HEK293 (cell line): ENCODE measurements around the gene NOG.
A peak's percentile ranks its signal among the peaks of the same experiment; 100 is the strongest.

ENCODE experiments used
- GFI1B ChIP-seq: fragments of 450-650 bp; formaldehyde crosslinking; IDR thresholded peaks from 2 replicates; pipeline ENCODE4 v1.5.1; 2016; ENCODE audit warnings: missing biosample characterization, missing genetic modification characterization
- GLIS1 ChIP-seq: fragments of 450-650 bp; formaldehyde crosslinking; IDR thresholded peaks from 2 replicates; pipeline ENCODE4 v1.5.1; 2016; ENCODE audit warnings: missing biosample characterization, missing genetic modification characterization
- HOXA7 ChIP-seq: sonication (generic); formaldehyde crosslinking; IDR thresholded peaks from 2 replicates; pipeline ENCODE4 v1.8.1; 2022; ENCODE audit warnings: missing genetic modification reagents, borderline replicate concordance
- KLF16 ChIP-seq: fragments of 450-650 bp; formaldehyde crosslinking; IDR thresholded peaks from 2 replicates; pipeline ENCODE4 v1.5.1; 2017; ENCODE audit warnings: missing biosample characterization, missing genetic modification characterization
- MEIS1 ChIP-seq: sonication (generic); formaldehyde crosslinking; IDR thresholded peaks from 2 replicates; pipeline ENCODE4 v1.8.1; 2022; ENCODE audit warnings: missing genetic modification reagents, mild to moderate bottlenecking, borderline replicate concordance
- RBAK ChIP-seq: fragments of 450-650 bp; formaldehyde crosslinking; IDR thresholded peaks from 2 replicates; pipeline ENCODE4 v1.5.1; 2016; ENCODE audit warnings: missing biosample characterization, missing genetic modification characterization
- SCRT1 ChIP-seq: fragments of 450-650 bp; formaldehyde crosslinking; IDR thresholded peaks from 2 replicates; pipeline ENCODE4 v1.5.1; 2016; ENCODE audit warnings: missing biosample characterization, missing genetic modification characterization, borderline replicate concordance
- SP2 ChIP-seq: fragments of 450-650 bp; formaldehyde crosslinking; IDR thresholded peaks from 2 replicates; pipeline ENCODE4 v1.5.1; 2016; ENCODE audit warnings: missing biosample characterization, missing genetic modification characterization
- WT1 ChIP-seq: fragments of 450-650 bp; formaldehyde crosslinking; IDR thresholded peaks from 2 replicates; pipeline ENCODE4 v1.5.1; 2016; ENCODE audit warnings: missing biosample characterization, missing genetic modification characterization
- YY2 ChIP-seq: fragments of 450-650 bp; formaldehyde crosslinking; IDR thresholded peaks from 2 replicates; pipeline ENCODE4 v1.5.1; 2016; ENCODE audit warnings: missing biosample characterization, missing genetic modification characterization
- ZBTB48 ChIP-seq: fragments of 450-650 bp; formaldehyde crosslinking; IDR thresholded peaks from 2 replicates; pipeline ENCODE4 v1.5.1; 2016; ENCODE audit warnings: missing biosample characterization, missing genetic modification characterization
- ZBTB8A ChIP-seq: fragments of 450-650 bp; formaldehyde crosslinking; IDR thresholded peaks from 2 replicates; pipeline ENCODE4 v1.5.1; 2016; ENCODE audit warnings: missing biosample characterization, missing genetic modification characterization
- ZFHX2 ChIP-seq: fragments of 450-650 bp; formaldehyde crosslinking; conservative IDR thresholded peaks from 2 replicates; pipeline ENCODE4 v1.5.1; 2016; ENCODE audit warnings: missing biosample characterization, missing genetic modification characterization
- ZFP69B ChIP-seq: fragments of 450-650 bp; formaldehyde crosslinking; IDR thresholded peaks from 2 replicates; pipeline ENCODE4 v1.5.1; 2016; ENCODE audit warnings: missing biosample characterization, missing genetic modification characterization
- ZNF157 ChIP-seq: fragments of 450-650 bp; formaldehyde crosslinking; IDR thresholded peaks from 2 replicates; pipeline ENCODE4 v1.5.1; 2016; ENCODE audit warnings: missing biosample characterization, missing genetic modification characterization
- ZNF16 ChIP-seq: fragments of 450-650 bp; formaldehyde crosslinking; IDR thresholded peaks from 2 replicates; pipeline ENCODE4 v1.5.1; 2016; ENCODE audit warnings: low read depth, missing biosample characterization, missing genetic modification characterization
- ZNF214 ChIP-seq: fragments of 450-650 bp; formaldehyde crosslinking; IDR thresholded peaks from 2 replicates; pipeline ENCODE4 v1.5.1; 2017; ENCODE audit warnings: missing biosample characterization, mild to moderate bottlenecking, missing genetic modification characterization, borderline replicate concordance
- ZNF311 ChIP-seq: fragments of 450-650 bp; formaldehyde crosslinking; IDR thresholded peaks from 2 replicates; pipeline ENCODE4 v1.5.1; 2017; ENCODE audit warnings: missing biosample characterization, missing genetic modification characterization, borderline replicate concordance
- ZNF350 ChIP-seq: fragments of 450-650 bp; formaldehyde crosslinking; IDR thresholded peaks from 2 replicates; pipeline ENCODE4 v1.5.0; 2017; ENCODE audit warnings: missing biosample characterization, mild to moderate bottlenecking, missing genetic modification characterization
- ZNF354C ChIP-seq: fragments of 450-650 bp; formaldehyde crosslinking; IDR thresholded peaks from 2 replicates; pipeline ENCODE4 v1.5.1; 2016; ENCODE audit warnings: missing biosample characterization, missing genetic modification characterization, low read depth, borderline replicate concordance
- ZNF37A ChIP-seq: fragments of 450-650 bp; IDR thresholded peaks from 2 replicates; pipeline ENCODE4 v1.5.1; 2018; ENCODE audit warnings: missing biosample characterization, missing genetic modification characterization
- ZNF416 ChIP-seq: fragments of 450-650 bp; formaldehyde crosslinking; IDR thresholded peaks from 2 replicates; pipeline ENCODE4 v1.5.1; 2016; ENCODE audit warnings: missing biosample characterization, missing genetic modification characterization
- ZNF423 ChIP-seq: fragments of 450-650 bp; formaldehyde crosslinking; IDR thresholded peaks from 2 replicates; pipeline ENCODE4 v1.5.1; 2016; ENCODE audit warnings: missing biosample characterization, missing genetic modification characterization
- ZNF510 ChIP-seq: fragments of 450-650 bp; formaldehyde crosslinking; IDR thresholded peaks from 2 replicates; pipeline ENCODE4 v1.5.1; 2018; ENCODE audit warnings: mild to moderate bottlenecking, missing genetic modification characterization, missing biosample characterization; ENCODE audit not compliant: insufficient replicate concordance
- ZNF521 ChIP-seq: fragments of 450-650 bp; formaldehyde crosslinking; IDR thresholded peaks from 2 replicates; pipeline ENCODE4 v1.5.1; 2017; ENCODE audit warnings: missing biosample characterization, mild to moderate bottlenecking, missing genetic modification characterization
- ZNF530 ChIP-seq: fragments of 450-650 bp; formaldehyde crosslinking; IDR thresholded peaks from 2 replicates; pipeline ENCODE4 v1.5.1; 2016; ENCODE audit warnings: low read depth, missing biosample characterization, missing genetic modification characterization
- ZNF571 ChIP-seq: fragments of 450-650 bp; formaldehyde crosslinking; IDR thresholded peaks from 2 replicates; pipeline ENCODE4 v1.5.0; 2017; ENCODE audit warnings: missing biosample characterization, missing genetic modification characterization
- ZNF623 ChIP-seq: fragments of 450-650 bp; formaldehyde crosslinking; IDR thresholded peaks from 2 replicates; pipeline ENCODE4 v1.5.1; 2016; ENCODE audit warnings: missing biosample characterization, missing genetic modification characterization
- ZNF654 ChIP-seq: fragments of 450-650 bp; formaldehyde crosslinking; IDR thresholded peaks from 2 replicates; pipeline ENCODE4 v1.5.1; 2016; ENCODE audit warnings: low read depth, missing biosample characterization, missing genetic modification characterization
- ZNF768 ChIP-seq: fragments of 450-650 bp; formaldehyde crosslinking; IDR thresholded peaks from 2 replicates; pipeline ENCODE4 v1.5.1; 2018; ENCODE audit warnings: missing biosample characterization, mild to moderate bottlenecking, missing genetic modification characterization
- ZNF785 ChIP-seq: fragments of 450-650 bp; formaldehyde crosslinking; IDR thresholded peaks from 2 replicates; pipeline ENCODE4 v1.5.1; 2016; ENCODE audit warnings: missing biosample characterization, missing genetic modification characterization
- ZNF837 ChIP-seq: fragments of 450-650 bp; formaldehyde crosslinking; IDR thresholded peaks from 2 replicates; pipeline ENCODE4 v1.5.1; 2016; ENCODE audit warnings: missing biosample characterization, missing genetic modification characterization
- ZSCAN23 ChIP-seq: fragments of 450-650 bp; formaldehyde crosslinking; IDR thresholded peaks from 2 replicates; pipeline ENCODE4 v1.5.1; 2016; ENCODE audit warnings: missing biosample characterization, missing genetic modification characterization
- TF ChIP-seq, protein P1 (sequence below): fragments of 450-650 bp; formaldehyde crosslinking; IDR thresholded peaks from 2 replicates; pipeline ENCODE4 v1.5.0; 2017; ENCODE audit warnings: missing biosample characterization, missing genetic modification characterization, borderline replicate concordance
- TF ChIP-seq, protein P2 (sequence below): fragments of 450-650 bp; formaldehyde crosslinking; IDR thresholded peaks from 2 replicates; pipeline ENCODE4 v1.5.1; 2017; ENCODE audit warnings: missing biosample characterization, missing genetic modification characterization
- TF ChIP-seq, protein P3 (sequence below): fragments of 450-650 bp; formaldehyde crosslinking; IDR thresholded peaks from 2 replicates; pipeline ENCODE4 v1.5.1; 2016; ENCODE audit warnings: missing biosample characterization, missing genetic modification characterization

The NOG gene

DNA sequence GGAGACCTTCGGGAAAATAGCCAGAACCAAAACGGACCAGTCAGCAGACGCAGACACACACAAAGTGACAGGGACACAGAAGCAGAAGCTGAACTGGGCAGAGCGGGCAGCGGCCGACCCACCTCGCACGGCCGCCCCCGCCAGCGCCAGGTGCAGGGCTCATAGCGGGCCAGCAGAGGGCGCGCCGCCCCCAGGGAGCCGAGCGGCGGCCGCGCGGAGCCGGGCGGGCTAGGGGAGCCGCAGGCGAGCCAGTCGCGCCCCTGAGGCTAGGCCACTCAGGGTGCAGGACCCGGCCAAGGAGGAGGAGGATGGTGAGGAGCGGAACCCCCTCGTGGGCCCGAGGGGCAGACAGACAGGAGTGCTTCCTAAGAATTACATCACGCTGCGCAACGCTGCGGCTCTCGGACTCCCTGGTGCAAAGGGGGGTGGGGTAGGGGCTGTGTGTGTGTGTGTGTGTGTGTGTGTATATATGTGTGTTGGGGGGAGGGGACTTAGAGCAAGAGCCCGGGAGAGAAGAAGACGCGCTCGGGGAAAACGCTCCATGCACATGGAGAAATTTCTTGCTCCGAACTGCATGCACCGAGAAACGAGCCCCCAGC, 913 bp upstream of the NOG start (continued):
- TF ChIP-seq, protein P1, sequence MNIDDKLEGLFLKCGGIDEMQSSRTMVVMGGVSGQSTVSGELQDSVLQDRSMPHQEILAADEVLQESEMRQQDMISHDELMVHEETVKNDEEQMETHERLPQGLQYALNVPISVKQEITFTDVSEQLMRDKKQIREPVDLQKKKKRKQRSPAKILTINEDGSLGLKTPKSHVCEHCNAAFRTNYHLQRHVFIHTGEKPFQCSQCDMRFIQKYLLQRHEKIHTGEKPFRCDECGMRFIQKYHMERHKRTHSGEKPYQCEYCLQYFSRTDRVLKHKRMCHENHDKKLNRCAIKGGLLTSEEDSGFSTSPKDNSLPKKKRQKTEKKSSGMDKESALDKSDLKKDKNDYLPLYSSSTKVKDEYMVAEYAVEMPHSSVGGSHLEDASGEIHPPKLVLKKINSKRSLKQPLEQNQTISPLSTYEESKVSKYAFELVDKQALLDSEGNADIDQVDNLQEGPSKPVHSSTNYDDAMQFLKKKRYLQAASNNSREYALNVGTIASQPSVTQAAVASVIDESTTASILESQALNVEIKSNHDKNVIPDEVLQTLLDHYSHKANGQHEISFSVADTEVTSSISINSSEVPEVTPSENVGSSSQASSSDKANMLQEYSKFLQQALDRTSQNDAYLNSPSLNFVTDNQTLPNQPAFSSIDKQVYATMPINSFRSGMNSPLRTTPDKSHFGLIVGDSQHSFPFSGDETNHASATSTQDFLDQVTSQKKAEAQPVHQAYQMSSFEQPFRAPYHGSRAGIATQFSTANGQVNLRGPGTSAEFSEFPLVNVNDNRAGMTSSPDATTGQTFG (tag by site-specific recombination): peak; percentile 76; the same call in 1 of the 2 replicates
- no peak; the same call in 1 of the 2 replicates for TF ChIP-seq SP2 (tag by site-specific recombination)
- peak; percentile 43; the same call in 1 of the 2 replicates for TF ChIP-seq ZFHX2
- TF ChIP-seq ZNF785 (tag by site-specific recombination): 0 out of 2 replicates have a peak, but pooled peaks have one; percentile 76
- TF ChIP-seq YY2 (tag by site-specific recombination): no peak
- TF ChIP-seq GFI1B (tag by site-specific recombination): no peak
- TF ChIP-seq ZNF510 (tag by site-specific recombination): no peak
- TF ChIP-seq ZNF623: peak; percentile 39; the same call in 1 of the 2 replicates
- peak; percentile 81 for TF ChIP-seq ZFP69B (tag by site-specific recombination)
- no peak for TF ChIP-seq SCRT1 (tag by site-specific recombination)
- TF ChIP-seq ZNF311 (tag by site-specific recombination): no peak
- no peak for TF ChIP-seq ZNF37A
- TF ChIP-seq ZNF416 (tag by site-specific recombination): no peak
- peak; percentile 98 for TF ChIP-seq KLF16 (tag by site-specific recombination)
- no peak for TF ChIP-seq MEIS1
- peak; percentile 94 for TF ChIP-seq ZBTB48
- no peak for TF ChIP-seq ZNF157 (tag by site-specific recombination)
- TF ChIP-seq, protein P2, sequence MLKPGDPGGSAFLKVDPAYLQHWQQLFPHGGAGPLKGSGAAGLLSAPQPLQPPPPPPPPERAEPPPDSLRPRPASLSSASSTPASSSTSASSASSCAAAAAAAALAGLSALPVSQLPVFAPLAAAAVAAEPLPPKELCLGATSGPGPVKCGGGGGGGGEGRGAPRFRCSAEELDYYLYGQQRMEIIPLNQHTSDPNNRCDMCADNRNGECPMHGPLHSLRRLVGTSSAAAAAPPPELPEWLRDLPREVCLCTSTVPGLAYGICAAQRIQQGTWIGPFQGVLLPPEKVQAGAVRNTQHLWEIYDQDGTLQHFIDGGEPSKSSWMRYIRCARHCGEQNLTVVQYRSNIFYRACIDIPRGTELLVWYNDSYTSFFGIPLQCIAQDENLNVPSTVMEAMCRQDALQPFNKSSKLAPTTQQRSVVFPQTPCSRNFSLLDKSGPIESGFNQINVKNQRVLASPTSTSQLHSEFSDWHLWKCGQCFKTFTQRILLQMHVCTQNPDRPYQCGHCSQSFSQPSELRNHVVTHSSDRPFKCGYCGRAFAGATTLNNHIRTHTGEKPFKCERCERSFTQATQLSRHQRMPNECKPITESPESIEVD: no peak
- TF ChIP-seq WT1 (tag by site-specific recombination): peak; percentile 44; the same call in 1 of the 2 replicates
- peak; percentile 71 for TF ChIP-seq ZNF423 (tag by site-specific recombination)
- no peak for TF ChIP-seq ZNF530 (tag by site-specific recombination)
- peak; percentile 78 for TF ChIP-seq GLIS1
- peak; percentile 74 for TF ChIP-seq ZBTB8A (tag by site-specific recombination)
- TF ChIP-seq ZNF571 (tag by site-specific recombination): no peak
- no peak for TF ChIP-seq ZNF354C
- TF ChIP-seq ZNF837 (tag by site-specific recombination): no peak
- TF ChIP-seq ZSCAN23 (tag by site-specific recombination): peak; percentile 94
- no peak for TF ChIP-seq ZNF768 (tag by site-specific recombination)
- TF ChIP-seq, protein P3, sequence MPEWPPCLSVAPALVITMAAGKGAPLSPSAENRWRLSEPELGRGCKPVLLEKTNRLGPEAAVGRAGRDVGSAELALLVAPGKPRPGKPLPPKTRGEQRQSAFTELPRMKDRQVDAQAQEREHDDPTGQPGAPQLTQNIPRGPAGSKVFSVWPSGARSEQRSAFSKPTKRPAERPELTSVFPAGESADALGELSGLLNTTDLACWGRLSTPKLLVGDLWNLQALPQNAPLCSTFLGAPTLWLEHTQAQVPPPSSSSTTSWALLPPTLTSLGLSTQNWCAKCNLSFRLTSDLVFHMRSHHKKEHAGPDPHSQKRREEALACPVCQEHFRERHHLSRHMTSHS: no peak
- TF ChIP-seq HOXA7 (CRISPR knock-in tag): no peak
- peak; percentile 32 for TF ChIP-seq ZNF654 (tag by site-specific recombination)
- no peak for TF ChIP-seq ZNF350 (tag by site-specific recombination)
- no peak for TF ChIP-seq ZNF214 (tag by site-specific recombination)
- no peak for TF ChIP-seq RBAK (tag by site-specific recombination)
- TF ChIP-seq ZNF16 (tag by site-specific recombination): no peak
- no peak for TF ChIP-seq ZNF521 (tag by site-specific recombination)
